Liver (tissue), 3 donors: ENCODE data around the gene RTN4R.
"Not testable (repeated sequence)": the region's sequence is repeated elsewhere in the genome, so short reads cannot be mapped to it uniquely, and the experiment has no call there.

Experiments used
- FOXA2 ChIP-seq: IDR thresholded peaks from 2 replicates; pipeline ENCODE4 v1.6.1; 2016; ENCODE audit warnings: antibody characterized with exemption
- GABPA ChIP-seq, 2 donors: IDR thresholded peaks in 1 of 2; conservative IDR thresholded peaks in 1 of 2; 2 replicates each; pipeline ENCODE4 v1.6.1; 2016; ENCODE audit warnings: antibody characterized with exemption in 2 of 2, mild to moderate bottlenecking in 1 of 2, moderate library complexity in 1 of 2
- RXRA ChIP-seq, 2 donors: IDR thresholded peaks; 2 replicates each; pipeline ENCODE4 v1.6.1; 2017 to 2018; ENCODE audit warnings: antibody characterized with exemption in 2 of 2, mild to moderate bottlenecking in 1 of 2
- SP1 ChIP-seq: IDR thresholded peaks from 2 replicates; pipeline ENCODE4 v1.6.1; 2018; ENCODE audit warnings: antibody characterized with exemption, mild to moderate bottlenecking
- TF ChIP-seq, protein P1 (sequence below): fragments of 150-350 bp; IDR thresholded peaks from 2 replicates; pipeline ENCODE4 v1.5.1; 2017; ENCODE audit warnings: improper control_type of control experiment, low read depth, low read length; ENCODE audit not compliant: missing input control
- TF ChIP-seq, protein P2 (sequence below): IDR thresholded peaks from 2 replicates; pipeline ENCODE4 v1.6.1; 2016; ENCODE audit warnings: antibody characterized with exemption
- TF ChIP-seq, protein P3 (sequence below): IDR thresholded peaks from 2 replicates; pipeline ENCODE4 v1.6.1; 2016; ENCODE audit warnings: antibody characterized with exemption, mild to moderate bottlenecking
- donor health status: healthy.
- donor health status: healthy.

DNA sequence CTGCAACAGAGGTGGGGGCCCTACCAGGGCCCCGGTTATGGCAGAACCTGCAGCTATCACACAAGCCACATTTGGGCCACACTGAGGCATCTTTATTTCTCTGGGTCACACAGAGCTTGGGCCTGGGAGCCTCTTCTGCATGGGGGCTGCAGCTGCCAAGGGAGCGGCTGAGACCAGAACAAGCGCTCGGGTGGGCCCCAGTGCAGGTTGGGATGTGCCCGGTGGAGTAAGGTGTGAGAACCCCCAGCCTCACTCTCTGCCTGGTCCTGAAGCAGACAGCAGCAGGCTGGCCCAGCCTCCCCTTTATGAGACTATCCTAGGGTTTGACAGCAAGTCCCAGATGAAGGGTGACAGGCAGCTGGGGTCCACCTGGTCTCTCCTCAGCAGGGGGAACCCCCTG is 46.1 kb upstream of the RTN4R start:
- TF ChIP-seq, protein P1, sequence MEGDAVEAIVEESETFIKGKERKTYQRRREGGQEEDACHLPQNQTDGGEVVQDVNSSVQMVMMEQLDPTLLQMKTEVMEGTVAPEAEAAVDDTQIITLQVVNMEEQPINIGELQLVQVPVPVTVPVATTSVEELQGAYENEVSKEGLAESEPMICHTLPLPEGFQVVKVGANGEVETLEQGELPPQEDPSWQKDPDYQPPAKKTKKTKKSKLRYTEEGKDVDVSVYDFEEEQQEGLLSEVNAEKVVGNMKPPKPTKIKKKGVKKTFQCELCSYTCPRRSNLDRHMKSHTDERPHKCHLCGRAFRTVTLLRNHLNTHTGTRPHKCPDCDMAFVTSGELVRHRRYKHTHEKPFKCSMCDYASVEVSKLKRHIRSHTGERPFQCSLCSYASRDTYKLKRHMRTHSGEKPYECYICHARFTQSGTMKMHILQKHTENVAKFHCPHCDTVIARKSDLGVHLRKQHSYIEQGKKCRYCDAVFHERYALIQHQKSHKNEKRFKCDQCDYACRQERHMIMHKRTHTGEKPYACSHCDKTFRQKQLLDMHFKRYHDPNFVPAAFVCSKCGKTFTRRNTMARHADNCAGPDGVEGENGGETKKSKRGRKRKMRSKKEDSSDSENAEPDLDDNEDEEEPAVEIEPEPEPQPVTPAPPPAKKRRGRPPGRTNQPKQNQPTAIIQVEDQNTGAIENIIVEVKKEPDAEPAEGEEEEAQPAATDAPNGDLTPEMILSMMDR, result not testable (repeated sequence)
- not testable (repeated sequence) for TF ChIP-seq GABPA (IDR thresholded peaks at IDR 0.05 in 1 of 2, conservative IDR thresholded peaks at IDR 0.05 in 1 of 2); RXRA (IDR thresholded peaks at IDR 0.05); FOXA2
- TF ChIP-seq, protein P2, sequence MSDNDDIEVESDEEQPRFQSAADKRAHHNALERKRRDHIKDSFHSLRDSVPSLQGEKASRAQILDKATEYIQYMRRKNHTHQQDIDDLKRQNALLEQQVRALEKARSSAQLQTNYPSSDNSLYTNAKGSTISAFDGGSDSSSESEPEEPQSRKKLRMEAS, result not testable (repeated sequence)
- TF ChIP-seq, protein P3, sequence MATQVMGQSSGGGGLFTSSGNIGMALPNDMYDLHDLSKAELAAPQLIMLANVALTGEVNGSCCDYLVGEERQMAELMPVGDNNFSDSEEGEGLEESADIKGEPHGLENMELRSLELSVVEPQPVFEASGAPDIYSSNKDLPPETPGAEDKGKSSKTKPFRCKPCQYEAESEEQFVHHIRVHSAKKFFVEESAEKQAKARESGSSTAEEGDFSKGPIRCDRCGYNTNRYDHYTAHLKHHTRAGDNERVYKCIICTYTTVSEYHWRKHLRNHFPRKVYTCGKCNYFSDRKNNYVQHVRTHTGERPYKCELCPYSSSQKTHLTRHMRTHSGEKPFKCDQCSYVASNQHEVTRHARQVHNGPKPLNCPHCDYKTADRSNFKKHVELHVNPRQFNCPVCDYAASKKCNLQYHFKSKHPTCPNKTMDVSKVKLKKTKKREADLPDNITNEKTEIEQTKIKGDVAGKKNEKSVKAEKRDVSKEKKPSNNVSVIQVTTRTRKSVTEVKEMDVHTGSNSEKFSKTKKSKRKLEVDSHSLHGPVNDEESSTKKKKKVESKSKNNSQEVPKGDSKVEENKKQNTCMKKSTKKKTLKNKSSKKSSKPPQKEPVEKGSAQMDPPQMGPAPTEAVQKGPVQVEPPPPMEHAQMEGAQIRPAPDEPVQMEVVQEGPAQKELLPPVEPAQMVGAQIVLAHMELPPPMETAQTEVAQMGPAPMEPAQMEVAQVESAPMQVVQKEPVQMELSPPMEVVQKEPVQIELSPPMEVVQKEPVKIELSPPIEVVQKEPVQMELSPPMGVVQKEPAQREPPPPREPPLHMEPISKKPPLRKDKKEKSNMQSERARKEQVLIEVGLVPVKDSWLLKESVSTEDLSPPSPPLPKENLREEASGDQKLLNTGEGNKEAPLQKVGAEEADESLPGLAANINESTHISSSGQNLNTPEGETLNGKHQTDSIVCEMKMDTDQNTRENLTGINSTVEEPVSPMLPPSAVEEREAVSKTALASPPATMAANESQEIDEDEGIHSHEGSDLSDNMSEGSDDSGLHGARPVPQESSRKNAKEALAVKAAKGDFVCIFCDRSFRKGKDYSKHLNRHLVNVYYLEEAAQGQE, result not testable (repeated sequence)
- peak; percentile 12 for TF ChIP-seq SP1
